ENCODE data around the gene RAD18.

- no peak for TF ChIP-seq RAD21 (IDR thresholded peaks at IDR 0.05; ENCODE audit: low read depth)
- no peak for TF ChIP-seq EGR1 (IDR thresholded peaks at IDR 0.05)
Observed at GRCh38 chr3:8972639-8973038, 9.4 kb upstream of the RAD18 start.
